GM21619 (cell line): ENCODE data around the gene UBTF.

Source experiments
- ATAC-seq: cut with Tn5 transposase; IDR thresholded peaks from one replicate; pipeline ENCODE4 v1.9.1; 2021; ENCODE audit not compliant: unreplicated experiment

The UBTF gene

DNA sequence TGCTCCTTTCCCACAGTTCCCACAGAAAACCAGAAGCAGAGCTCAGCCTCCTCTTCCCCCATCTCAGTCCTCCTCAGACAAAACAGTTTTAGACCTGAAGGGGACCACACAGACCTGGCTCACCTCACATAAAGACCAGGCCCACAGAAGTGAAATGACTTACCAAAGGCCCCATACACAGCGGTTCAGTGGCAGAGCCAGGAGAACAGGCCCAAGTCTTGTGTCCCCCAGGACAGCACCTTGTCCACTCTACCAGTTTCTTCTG, 5.3 kb downstream of the UBTF start:
- no peak for ATAC-seq

DNA sequence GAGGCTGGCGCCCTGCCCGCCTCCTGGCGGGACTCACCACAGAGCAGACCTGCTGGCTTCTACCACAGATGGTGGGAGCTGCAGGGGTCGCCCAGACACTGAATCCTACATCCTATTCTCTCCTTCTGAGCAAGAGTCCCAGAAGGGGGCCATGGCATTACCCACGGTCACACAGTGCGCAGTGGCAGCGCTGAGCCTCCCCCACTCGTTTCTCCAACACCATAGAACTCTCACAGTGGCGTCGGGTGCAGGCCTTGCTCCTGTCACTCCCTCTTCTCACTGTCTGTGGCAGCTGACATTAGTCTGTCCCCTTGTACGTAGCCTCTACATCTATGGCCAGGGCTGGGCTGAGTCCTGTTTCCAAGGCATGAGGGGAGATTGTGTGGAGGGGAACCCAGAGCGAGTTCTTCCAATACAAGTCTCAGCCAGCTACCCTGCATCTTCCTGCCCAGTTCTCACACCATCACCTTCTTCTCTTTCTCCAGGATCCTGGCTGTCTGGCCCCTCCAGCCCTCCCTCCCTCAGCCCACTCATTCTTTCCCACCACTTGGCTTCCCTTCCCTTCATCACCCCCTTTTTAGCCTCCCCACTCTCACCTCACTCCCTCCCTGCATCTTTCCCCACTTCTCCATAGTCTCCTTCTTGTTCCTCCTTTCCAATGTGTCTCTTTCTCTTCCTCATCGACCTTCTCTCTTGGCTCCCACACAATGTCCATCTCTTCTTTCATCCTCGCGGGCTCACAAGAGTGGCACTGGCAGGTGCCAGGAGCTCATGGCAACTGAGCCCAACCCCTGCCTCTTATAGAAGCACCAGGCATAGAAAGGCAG, 5.9 kb downstream of the UBTF start:
- ATAC-seq = no peak

- ATAC-seq = no peak
Observed at GRCh38 chr17:44212507-44213402, 6.7 kb downstream of the UBTF start.

GRCh38 chr17:44211281-44212265, 7.9 kb downstream of the UBTF start:
- no peak for ATAC-seq

GRCh38 chr17:44210342-44211192, 8.9 kb downstream of the UBTF start:
- peak; percentile 73 for ATAC-seq

- no peak for ATAC-seq
Observed at GRCh38 chr17:44209786-44210341, 9.6 kb downstream of the UBTF start.

GRCh38 chr17:44207743-44208142, 11.7 kb downstream of the UBTF start:
- ATAC-seq = no peak

- no peak for ATAC-seq
Observed at GRCh38 chr17:44207319-44207718, 12.2 kb downstream of the UBTF start.

GRCh38 chr17:44206825-44207155, 12.7 kb downstream of the UBTF start:
- no peak for ATAC-seq

- ATAC-seq = no peak
Observed at GRCh38 chr17:44205962-44206824, 13.3 kb downstream of the UBTF start.

GRCh38 chr17:44204441-44204882, 15.0 kb downstream of the UBTF start:
- no peak for ATAC-seq

GRCh38 chr17:44203731-44204440, 15.6 kb downstream of the UBTF start:
- ATAC-seq = no peak

GRCh38 chr17:44202756-44203155, 16.7 kb downstream of the UBTF start:
- ATAC-seq = no peak

GRCh38 chr17:44200478-44201155, 18.9 kb downstream of the UBTF start:
- ATAC-seq = peak; percentile 11

DNA sequence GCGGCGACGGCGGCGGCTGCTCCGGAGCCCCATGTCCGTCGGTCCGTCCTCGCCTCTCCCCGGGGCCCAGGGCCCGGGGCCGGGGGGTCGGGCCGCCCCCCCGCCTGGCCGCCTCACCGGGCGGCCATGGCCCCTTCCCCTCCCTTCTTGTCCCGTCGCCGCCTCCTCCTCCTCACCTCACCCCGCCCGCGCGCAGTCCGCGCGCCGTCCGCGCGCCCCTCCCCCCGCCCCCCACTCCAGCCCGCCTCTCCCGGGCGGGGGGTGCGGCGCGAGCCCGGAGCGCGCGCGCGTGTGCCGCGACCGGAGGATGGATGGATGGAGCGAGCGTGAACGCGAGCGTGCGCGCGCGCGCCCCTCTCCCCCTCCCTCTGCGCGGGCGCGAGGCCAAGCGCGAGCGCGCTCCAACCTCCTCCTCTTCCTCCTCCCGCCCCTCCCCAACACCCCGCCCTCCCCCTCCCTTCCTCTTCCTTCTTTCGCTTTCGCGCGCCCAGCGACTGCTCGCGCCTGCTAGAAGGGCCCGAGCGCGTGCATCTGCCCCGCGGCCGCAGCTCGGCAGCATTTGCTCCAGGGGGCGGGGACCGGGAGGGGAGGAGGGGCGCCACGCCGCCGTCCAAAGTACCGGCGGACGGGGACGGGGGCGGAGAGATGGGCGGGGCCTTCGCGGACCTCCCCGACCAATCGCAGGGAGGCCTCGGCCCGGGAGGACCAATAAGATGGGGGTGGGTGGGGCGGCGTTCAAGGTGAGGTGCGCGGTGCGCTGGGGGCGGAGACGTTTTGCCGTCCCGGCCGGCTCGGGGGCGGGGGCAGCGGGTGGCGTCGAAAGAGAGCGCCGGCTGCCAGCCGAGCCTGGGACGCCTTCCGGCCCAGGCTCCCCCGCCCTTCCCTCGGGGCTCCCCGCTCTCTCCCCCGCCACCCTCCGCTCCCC, 19.7 kb downstream of the UBTF start, which contains the start of gene ATXN7L3:
ATXN7L3 (minus strand) TSS at position 332 of the 925 bp plus-strand sequence. CDS start 1,814 bp downstream, outside the sequence.
- peak; percentile 57 for ATAC-seq

GRCh38 chr17:44198721-44199552, 20.5 kb downstream of the UBTF start:
- ATAC-seq = peak; percentile 20
